GM18951 (cell line): ENCODE data around the gene CTU2.

Source experiments
- POLR2A ChIP-seq: IDR thresholded peaks from 4 replicates; pipeline ENCODE4 v1.6.1; 2011; ENCODE audit warnings: mild to moderate bottlenecking; ENCODE audit not compliant: insufficient read length, insufficient read depth; ENCODE audit errors: extremely low read depth
- in situ Hi-C: fragments of 300-500 bp; cut with MboI; formaldehyde crosslinking; loops from one replicate; pipeline ENCODE4 v1.12.0; 2022; ENCODE audit warnings: low sequenced_read_pairs, mixed read lengths, inconsistent platforms; ENCODE audit not compliant: unreplicated experiment

The CTU2 gene

GRCh38 chr16:88759976-88760350 is 53.7 kb downstream of the CTU2 start:
- in situ Hi-C loops = no loop called here
- no peak for TF ChIP-seq POLR2A

- in situ Hi-C loops = no loop called here
- TF ChIP-seq POLR2A = no peak
Measured at GRCh38 chr16:88760424-88761142, 54.3 kb downstream of the CTU2 start.

GRCh38 chr16:88761143-88761534 is 54.8 kb downstream of the CTU2 start:
- in situ Hi-C loops = no loop called here

GRCh38 chr16:88761830-88762229 is 55.5 kb downstream of the CTU2 start:
- TF ChIP-seq POLR2A = no peak
- in situ Hi-C loops = no loop called here

More at GRCh38 chr16:88761143-88761534, 54.8 kb downstream of the CTU2 start:
- TF ChIP-seq POLR2A = no peak

- no peak for TF ChIP-seq POLR2A
- in situ Hi-C loops = no loop called here
Measured at GRCh38 chr16:88762258-88762870, 56.1 kb downstream of the CTU2 start.

- TF ChIP-seq POLR2A = no peak
- in situ Hi-C loops = no loop called here
Measured at GRCh38 chr16:88762941-88763340, 56.6 kb downstream of the CTU2 start.

GRCh38 chr16:88763502-88764053 is 57.3 kb downstream of the CTU2 start:
- TF ChIP-seq POLR2A = no peak
- in situ Hi-C loops = no loop called here

- no peak for TF ChIP-seq POLR2A
- in situ Hi-C loops = no loop called here
Measured at GRCh38 chr16:88764080-88764479, 57.8 kb downstream of the CTU2 start.

GRCh38 chr16:88764913-88765349 is 58.6 kb downstream of the CTU2 start:
- TF ChIP-seq POLR2A = no peak
- in situ Hi-C loops = no loop called here
